Myocyte (in vitro differentiated cells): ENCODE data around the gene LYZL1. TPM values are rescaled to one million over a fixed set of nuclear protein-coding genes. Genes with fewer than 3 reads are reported as not detected.
"Not testable (repeated sequence)": the region's sequence is repeated elsewhere in the genome, so short reads cannot be mapped to it uniquely, and the experiment has no call there.

Experiments used
- DNase-seq: peaks from one replicate; pipeline ENCODE4 v3.0.0-alpha.2; 2012; ENCODE audit warnings: low read depth
- total RNA-seq: library from RNA; depleted of rRNA; stranded (reverse); fragments of >200 nt; gene quantifications from 2 replicates; pipeline ENCODE4 v1.2.3, GENCODE V29; 2014

The LYZL1 gene
- total RNA-seq, 1 donor from 2014 or later: not detected

DNA sequence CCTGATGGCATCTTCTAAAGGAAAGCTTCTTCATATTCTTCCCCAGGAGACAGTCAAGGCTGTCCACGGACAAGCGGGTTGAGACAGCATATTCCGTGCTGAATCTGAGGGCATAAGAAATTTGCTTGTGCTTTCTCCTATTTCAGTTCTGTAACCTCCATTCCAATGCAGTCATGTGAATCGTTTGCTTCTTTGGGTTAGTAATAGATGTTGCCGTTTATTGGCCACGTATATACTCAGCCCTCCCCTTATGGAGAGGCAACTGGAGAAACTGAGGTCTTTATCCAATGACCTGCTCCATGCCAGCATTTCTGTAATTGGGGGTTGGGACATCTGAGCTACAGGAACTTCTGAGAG, 38.9 kb downstream of the LYZL1 start:
- no peak for DNase-seq

DNA sequence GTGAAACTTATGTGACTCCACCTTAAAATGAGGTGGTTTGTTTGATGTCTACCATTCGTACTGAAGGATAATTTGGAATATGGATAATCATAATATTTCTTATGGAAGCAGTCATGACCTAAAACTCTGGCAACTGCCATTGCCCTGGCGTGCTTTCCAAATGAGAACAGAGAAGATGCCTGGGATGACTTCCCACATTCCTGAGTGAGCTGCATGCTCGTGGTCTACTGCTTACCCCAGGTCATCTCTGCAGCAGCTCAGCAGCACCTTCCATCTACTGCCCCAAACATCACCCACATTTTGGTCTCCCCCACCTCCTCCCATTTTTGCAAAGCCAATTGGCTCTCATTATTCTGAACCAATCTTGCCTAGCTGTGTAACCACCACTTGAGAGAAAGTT, 40.1 kb downstream of the LYZL1 start:
- DNase-seq: peak; percentile 67

DNA sequence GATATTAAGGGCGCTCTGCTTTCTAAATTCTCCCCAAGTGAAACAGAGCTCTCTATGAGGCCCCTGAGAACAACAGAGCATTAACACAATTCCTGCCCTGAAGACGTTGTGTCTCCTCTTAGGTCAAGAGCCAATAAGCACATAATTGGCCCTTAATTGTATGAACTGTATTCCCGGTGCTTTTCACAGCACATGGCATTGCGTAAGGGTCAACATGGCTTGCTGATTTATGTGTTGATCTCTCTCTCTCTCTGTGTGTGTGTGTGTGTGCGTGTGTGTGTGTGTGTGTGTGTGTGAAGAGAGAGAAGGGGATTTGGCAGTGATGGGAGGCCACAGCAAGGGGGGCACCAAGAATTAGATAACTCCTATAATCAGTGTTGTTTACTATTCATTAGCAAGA, 40.5 kb downstream of the LYZL1 start:
- no peak for DNase-seq

DNA sequence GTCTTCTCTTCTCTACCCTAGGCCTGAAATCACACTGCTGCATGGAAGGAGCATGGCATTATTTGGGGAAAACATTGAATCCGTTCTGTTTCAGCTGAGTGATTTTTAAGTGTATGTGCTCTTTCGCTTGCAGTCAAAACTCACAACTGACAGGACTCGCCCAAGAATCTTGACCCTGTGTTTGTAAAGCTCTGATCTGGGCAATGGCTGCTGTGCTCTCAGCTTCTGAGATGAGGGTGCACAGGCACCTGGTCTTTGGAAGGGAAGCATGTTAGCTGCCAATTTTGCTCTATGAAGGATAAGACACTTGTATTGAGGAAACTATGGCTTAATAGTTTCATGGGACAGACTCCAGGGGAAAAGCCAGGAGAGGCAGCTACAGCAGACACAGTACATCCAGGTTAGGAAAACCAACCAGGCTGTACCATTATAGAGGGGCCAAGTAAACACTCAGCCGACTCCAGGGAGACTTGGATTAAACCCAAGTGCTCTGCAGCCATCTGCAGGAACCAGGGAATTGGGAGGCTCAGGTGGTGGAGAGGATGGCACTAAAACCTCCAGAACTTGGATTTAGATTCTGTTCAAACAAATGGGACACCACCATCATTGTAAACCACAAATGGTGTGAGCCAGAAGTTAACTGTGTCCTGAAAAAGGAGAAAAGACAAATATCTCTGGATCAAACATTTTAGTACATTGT, 43.3 kb downstream of the LYZL1 start:
- no peak for DNase-seq

DNA sequence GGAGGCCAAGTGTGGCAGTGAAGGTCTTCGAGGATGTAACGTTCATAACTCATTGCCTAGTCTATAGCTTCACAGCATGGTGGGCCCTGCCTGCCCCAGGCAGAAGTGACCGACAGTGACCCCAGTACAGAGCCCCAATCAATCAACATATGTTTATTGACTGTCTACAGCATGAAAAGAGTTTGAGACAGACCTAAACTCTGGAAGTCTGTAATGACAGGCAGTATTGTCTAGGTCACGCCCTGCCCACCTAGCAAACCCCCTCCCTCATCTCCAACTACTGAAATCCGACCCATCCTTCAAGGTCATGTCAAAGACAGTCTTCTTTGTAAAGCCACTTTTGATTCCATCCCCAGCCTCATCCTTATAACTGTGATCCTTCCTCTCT, 43.9 kb downstream of the LYZL1 start:
- DNase-seq: no peak

DNA sequence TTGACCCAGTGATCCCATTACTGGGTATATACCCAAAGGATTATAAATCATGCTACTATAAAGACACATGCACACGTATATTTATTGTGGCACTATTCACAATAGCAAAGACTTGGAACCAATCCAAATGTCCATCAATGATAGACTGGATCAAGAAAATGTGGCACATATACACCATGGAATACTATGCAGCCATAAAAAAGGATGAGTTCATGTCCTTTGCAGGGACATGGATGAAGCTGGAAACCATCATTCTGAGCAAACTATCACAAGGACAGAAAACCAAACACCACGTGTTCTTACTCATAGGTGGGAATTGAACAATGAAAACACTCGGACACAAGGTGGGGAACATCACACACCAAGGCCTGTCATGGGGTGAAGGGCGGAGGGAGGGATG, 48.7 kb downstream of the LYZL1 start:
- DNase-seq: not testable (repeated sequence)

DNA sequence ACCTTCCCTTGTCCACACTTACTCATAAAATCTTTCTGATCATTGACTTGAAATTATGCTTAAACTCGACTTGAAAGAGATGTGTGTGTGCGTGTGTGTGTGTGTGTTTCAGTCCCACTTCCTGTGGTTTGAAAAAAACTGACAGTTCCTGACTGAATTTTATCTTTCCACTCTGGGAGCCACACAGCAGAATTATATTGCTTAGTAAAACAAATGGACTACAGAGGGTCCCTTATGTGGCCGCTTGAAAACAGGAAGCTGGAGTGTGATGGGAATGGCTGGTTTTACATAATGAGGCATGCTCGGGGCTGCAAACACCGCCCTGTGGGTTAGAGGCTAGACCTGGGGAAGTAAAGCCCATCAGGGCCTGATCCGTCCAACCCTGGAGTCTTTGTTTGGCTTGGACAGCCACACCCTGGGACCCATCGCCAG, 54.8 kb downstream of the LYZL1 start:
- DNase-seq: no peak

DNA sequence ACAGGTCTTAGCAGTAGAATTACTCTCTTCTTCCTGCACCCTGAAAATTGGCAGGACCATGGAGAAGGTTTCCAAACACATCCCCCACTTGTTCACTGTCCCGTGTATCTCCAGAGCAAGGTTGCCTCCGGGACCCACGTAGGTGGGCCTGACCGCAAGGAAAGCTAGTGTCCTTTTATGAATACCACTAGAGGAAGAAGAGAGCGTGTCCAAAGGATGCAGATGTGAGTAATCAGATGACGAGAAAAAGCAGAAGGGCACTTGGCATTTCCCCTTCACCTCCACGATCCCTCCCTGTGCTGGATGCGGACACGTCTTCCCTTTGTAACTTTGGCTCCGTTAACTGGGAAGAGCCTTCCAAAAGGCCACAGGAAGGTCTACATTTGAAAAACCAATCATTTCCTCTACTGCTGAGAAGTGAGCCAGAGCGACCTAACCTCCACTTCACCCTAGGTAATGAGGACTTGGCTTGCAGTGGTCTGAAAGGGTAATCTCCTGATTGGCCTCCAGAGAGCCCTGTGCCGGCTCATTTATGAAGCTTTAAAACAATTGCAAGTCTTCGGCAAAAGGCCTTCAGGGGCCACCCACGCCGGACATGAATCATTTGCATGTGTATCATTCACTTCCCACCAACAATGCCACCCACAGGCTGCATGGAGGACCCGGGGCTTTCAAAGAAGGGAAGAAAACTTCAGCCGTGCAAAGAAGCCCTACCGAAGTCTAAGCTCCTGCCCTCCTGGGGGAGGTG, 55.4 kb downstream of the LYZL1 start:
- DNase-seq: no peak

DNA sequence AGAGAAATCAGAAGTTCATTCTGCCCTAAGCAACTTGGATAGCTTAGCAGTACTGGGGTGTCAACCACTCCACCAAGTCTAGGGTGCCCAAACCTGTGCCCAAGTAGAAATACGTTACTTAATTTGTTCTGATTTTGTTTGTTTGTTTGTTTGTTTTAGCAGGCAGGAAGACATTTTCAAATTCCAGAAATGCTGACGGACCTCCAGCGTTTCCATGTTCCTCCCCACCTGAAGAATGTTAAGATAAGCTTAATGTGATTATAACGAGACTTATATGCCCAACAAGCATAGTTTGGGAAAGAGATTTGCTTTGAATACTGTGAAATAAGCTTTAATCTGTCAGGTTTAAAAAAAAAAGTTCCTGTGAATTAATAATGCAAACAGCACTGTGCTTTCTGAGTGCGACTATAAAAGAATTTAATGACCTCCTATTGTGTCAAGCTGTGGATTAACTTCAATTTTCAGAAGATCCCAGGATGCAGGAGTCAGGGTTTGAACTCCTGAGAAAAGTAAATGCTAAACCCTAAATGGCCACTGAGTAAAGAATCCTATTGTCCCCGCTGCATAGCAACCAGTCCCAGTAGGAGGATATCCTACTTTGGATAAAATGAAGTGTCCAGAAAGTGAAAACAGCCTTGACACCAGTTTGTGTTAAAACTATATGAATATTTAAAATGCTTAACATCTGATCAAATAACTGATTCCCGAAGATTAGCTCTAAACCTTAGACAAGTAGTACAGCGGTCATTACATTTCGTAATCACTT, 56.5 kb downstream of the LYZL1 start:
- DNase-seq: no peak

DNA sequence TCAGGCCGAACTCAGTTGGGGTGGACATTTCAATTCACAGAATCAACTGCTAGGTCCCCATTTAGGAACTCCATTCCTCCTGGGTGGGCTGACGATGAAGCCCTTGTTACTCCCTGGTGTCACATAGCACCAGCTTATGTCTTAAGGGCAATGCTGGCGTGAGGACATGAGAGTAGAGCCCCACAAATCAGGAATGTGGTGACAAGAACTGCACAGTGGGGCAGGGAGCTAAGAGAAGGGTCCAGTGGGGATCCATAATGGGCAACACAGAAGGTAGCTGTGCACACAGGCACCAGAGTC, 57.0 kb downstream of the LYZL1 start:
- DNase-seq: no peak

DNA sequence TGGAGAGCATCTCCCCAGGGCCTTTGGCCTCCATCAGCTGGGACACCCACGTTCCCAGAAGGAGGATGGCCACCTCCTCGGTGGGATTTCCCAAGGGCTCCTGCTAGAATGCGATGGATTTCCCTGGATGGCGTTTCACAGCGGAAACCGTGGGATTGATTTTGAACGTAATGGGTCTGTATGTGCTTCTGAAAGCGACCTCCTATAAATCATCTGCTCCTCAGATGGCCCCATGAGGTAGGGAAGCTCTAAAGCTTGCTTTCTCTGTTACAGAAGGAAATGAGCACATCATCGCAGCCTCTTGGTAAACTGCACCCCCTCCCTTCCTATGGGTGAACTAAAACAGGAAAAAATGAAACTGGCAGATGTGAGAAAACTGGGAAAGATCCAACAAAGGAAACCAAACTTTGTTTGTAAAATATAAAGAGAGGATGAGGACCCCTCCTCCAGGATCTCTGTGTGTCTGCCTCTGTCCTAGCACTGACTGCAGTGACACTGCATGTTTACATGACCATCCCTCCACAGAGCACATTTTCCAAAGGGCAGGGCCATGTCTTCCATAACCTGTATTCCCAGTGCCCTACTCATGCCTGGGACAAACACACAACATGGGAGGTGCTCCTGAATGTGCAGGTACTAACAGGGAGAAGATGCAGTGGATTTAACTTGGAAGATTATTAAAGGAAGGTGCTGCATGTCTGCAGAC, 57.6 kb downstream of the LYZL1 start:
- DNase-seq: no peak

DNA sequence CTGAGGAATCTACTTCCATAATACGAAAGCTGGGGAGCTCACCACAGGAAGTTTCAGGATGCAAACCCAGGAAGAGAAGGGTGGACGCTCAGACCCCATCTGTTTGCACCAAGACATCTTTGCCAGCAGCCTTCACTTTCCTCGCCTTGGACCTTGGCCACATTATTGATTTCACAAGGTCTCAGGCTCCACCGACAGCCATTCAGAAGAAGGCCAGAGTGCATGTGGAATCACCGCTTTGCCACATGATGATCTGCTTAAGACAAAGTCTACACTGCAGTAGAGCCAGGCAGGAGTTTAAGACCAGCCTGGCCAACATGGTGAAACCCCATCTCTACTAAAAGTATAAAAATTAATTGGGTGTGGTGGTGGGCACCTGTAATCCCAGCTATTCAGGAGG, 60.0 kb downstream of the LYZL1 start:
- no peak for DNase-seq

DNA sequence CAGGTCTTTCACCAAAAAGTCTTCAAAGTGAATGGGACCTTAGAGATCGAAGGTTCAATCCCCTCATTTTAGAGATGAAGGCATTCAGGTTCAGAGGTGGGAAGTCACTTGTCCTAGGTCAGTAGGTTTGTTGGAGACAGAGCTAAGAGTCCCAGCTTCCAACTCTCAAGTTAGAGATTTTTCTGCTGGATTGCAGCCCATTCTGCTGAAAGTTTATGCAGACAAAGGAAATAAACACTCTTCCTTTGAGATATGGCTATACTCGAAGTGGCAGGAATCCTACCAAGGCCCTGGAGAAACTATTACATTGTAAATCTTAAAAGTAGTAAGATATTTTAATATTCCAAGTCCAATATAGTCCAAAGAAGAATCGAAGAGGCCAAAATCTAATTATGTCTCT, 64.4 kb downstream of the LYZL1 start:
- no peak for DNase-seq

DNA sequence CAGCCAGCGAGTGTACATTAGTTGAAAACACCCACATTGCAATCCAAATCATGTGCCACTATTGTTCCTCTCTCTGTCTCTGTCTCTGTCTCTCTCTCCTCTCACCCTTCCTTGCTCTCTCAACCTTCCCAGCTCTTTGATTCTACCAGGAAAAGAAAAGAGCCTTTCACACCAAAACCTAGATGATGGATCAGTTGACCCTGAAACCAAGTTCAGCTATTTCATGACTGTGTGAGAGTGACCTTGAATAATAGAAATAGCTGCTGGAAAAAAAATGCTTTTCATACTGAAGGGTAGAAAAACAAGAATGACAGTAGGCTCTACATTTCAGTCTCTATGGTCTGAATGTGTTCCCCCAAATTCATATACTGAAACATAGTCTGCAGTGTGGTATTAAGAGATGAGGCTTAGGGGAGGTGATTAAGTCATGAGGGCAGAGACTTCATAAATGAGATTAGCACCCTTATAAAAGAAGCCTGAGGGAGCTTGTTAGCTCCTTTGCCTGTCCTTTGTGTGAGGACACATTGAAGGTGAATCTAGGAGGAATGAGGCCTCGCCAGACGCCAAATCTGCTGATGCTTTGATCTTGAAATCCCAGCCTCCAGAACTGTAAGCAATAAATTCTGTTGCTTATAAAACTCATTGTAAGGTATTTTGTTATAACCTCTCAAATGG, 65.2 kb downstream of the LYZL1 start:
- DNase-seq: no peak

DNA sequence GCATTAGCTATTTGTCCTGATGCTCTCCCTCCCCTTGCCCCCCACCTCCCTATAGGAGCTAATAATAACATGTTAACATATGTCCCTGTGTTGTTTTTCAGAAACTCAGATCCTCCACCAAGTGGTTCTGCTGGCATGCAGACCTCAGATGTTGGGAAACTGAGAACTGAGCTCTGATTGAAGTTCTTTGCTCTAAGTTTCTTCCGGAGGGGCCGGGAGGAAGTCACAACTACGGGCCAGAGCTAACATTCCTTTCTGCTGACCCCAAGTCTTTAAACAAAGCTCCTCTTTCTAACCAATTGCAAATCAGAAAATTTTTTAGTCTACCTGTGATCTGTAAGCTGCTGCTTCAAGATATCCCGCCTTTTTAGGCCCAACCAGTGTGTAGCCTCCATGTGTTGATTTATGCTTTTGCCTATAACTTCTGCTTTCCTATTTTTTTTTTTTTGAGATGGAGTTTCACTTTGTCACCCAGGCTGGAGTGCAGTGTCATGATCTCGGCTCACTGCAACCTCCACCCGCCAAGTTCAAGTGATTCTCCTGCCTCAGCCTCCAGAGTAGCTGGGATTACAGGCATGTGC, 66.6 kb downstream of the LYZL1 start:
- no peak for DNase-seq

DNA sequence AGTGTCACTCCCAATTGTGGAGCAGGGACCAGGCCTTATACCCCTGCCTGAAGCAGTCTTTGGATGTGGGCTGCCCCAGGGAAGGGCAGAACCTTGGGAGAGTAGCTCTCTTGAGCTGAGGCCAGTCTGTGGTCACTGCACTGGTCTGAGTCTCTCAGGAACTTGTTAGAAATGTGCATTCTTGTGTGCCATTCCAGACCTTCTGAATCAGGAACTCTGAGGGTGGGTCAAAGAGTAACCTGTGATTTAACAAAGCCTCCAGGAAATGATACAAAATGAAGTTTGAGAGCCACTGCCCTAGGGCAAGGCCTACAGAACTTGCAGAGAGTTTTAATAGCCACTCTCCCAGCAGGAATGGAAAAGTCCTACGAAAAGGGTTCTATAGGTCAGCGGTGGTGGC, 68.1 kb downstream of the LYZL1 start:
- DNase-seq: no peak

DNA sequence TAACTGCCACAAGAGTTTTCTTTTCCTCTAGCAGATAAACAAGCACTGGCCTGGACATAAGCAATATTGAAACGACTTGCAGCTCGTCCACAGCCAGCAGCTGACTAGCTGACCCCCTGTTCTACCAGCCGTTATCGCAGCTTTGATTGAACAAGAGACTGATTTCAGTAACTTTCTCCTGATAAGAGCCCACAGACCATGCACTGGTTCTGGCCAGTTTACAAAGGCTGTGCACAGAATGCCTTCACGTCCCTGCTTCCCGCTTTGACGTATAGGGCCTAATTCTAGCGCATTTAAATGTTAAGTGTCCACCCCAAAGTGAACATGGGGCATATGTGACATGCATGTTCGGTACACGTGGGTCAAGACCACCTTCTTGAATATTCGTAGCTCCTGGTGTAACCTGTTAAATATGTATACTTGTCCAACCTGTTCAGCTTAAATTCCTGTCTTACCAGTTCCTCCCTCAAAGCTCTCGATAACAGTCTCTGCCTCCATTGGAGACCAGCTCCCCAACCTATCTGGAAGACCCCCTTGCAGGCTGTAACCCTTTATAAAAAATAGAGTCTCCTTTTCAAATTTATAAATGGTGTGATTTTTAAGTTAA, 69.2 kb downstream of the LYZL1 start:
- no peak for DNase-seq

DNA sequence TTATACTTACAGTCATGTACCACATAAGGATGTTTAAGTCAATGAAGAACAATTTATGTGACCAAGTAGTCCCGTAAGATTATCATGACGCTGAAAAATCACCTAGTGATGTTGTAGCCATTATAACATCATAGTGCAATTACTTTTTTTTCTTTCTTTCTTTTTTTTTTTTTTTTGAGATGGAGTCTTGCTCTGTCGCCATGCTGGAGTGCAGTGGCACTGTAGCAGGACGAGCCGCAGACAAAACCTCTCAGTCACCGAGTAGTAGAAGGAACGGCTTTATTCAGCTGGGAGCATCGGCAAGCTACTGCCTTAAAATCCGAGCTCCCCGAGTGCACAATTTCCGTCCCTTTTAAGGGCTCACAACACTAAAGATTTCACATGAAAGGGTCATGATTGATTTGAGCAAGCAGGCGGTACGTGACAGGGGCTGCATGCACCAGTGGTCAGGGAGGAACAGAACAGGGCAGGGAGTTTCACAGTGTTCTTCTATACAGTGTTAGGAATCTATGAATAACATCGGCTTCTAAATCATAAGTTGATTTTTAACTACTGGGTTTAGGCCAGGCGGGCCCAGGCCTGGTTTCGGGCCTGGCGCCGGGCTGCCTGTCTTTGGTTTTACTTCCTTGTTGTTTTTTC, 71.5 kb downstream of the LYZL1 start:
- not testable (repeated sequence) for DNase-seq
